ENCODE data around the gene DAGLA. TPM values are rescaled to one million over a fixed set of nuclear protein-coding genes. Genes with fewer than 3 reads are reported as not detected.
A peak's percentile ranks its signal among the peaks of the same experiment; 100 is the strongest.

The DAGLA gene
- total RNA-seq, 1 donor: 3.6 TPM

DNA sequence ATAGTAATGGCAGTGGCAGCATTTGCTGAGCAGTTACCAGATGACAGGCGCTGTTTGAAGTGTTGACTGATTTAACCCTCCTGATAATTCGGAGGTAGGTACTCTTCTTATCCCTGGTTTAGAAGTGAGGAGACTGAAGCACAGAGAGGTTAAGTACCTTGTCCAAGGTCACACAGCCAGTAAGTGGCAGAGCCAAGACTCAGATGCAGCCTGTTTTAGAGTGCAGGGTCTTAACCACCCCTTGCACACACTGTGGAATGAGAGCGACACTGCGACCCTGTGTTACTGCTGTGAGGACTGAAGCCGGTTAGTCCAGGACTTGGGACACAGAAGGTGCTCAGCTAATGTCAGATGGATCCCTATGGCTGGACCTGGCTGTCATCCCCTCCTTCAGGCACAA is 34.7 kb downstream of the DAGLA start:
- Histone ChIP-seq H3K36me3 (ENCODE audit: insufficient read depth, low read length) (no peaks in the 10 kb centered on the region), H3K27ac (ENCODE audit: low read depth, low read length) (no peak overlapping the region), H3K79me2 (ENCODE audit: insufficient read depth, low read length) (peaks cover 24% of the 10 kb centered on the region), H3K9me3 (ENCODE audit: low read depth, low read length) (no peaks in the 10 kb centered on the region), H3K4me3 (ENCODE audit: insufficient read depth, low read length) (no peak overlapping the region), H4K20me1 (ENCODE audit: insufficient read depth, low read length) (peaks cover 4% of the 10 kb centered on the region), H3K4me2 (ENCODE audit: insufficient read depth, low read length) (no peak overlapping the region), H3K4me1 (ENCODE audit: insufficient read depth, low read length) (peaks cover 19% of the 10 kb centered on the region), H2AFZ (ENCODE audit: low read length) (no peak overlapping the region), H3K27me3 (ENCODE audit: insufficient read depth, low read length) (no peaks in the 10 kb centered on the region)
- TF ChIP-seq, protein P1, sequence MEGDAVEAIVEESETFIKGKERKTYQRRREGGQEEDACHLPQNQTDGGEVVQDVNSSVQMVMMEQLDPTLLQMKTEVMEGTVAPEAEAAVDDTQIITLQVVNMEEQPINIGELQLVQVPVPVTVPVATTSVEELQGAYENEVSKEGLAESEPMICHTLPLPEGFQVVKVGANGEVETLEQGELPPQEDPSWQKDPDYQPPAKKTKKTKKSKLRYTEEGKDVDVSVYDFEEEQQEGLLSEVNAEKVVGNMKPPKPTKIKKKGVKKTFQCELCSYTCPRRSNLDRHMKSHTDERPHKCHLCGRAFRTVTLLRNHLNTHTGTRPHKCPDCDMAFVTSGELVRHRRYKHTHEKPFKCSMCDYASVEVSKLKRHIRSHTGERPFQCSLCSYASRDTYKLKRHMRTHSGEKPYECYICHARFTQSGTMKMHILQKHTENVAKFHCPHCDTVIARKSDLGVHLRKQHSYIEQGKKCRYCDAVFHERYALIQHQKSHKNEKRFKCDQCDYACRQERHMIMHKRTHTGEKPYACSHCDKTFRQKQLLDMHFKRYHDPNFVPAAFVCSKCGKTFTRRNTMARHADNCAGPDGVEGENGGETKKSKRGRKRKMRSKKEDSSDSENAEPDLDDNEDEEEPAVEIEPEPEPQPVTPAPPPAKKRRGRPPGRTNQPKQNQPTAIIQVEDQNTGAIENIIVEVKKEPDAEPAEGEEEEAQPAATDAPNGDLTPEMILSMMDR (IDR thresholded peaks at IDR 0.05; ENCODE audit: extremely low read depth, low read depth, low read length): no peak
- DNase-seq (ENCODE audit: insufficient read length, low spot score, missing footprints): no peak

DNA sequence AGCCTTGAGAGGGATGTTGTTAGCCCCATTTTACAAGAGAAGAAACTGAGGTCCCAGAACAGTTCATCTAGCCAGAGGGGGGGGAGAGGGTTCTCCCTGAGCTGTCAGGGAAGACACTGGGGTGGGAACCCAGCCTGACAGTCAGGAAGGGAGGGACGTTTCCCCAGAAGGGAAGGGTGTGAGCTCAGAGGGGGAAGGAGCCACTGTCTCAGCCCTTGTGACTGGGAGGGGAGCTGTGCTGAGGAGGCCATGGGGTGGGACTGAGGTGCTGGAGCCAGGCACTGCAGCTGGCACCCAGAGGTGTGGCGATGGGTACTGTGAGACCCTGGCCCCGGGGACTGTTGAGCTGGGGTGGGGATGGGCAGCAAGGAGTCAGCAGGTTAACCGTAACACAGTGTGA is 35.7 kb downstream of the DAGLA start:
- TF ChIP-seq, protein P1 (IDR thresholded peaks at IDR 0.05; ENCODE audit: extremely low read depth, low read depth, low read length): no peak
- no peak overlapping the region for H3K4me3 ChIP-seq (ENCODE audit: insufficient read depth, low read length)
- no peaks in the 10 kb centered on the region for H3K9me3 ChIP-seq (ENCODE audit: low read depth, low read length)
- peaks cover 24% of the 10 kb centered on the region for H3K79me2 ChIP-seq (ENCODE audit: insufficient read depth, low read length)
- H3K36me3 ChIP-seq (ENCODE audit: insufficient read depth, low read length): peaks cover 4% of the 10 kb centered on the region
- H3K27me3 ChIP-seq (ENCODE audit: insufficient read depth, low read length): no peaks in the 10 kb centered on the region
- no peak for DNase-seq (ENCODE audit: insufficient read length, low spot score, missing footprints)
- H4K20me1 ChIP-seq (ENCODE audit: insufficient read depth, low read length): no peaks in the 10 kb centered on the region
- no peak overlapping the region for H2AFZ ChIP-seq (ENCODE audit: low read length)
- no peak overlapping the region for H3K4me2 ChIP-seq (ENCODE audit: insufficient read depth, low read length)
- no peak overlapping the region for H3K27ac ChIP-seq (ENCODE audit: low read depth, low read length)
- peaks cover 19% of the 10 kb centered on the region for H3K4me1 ChIP-seq (ENCODE audit: insufficient read depth, low read length)

DNA sequence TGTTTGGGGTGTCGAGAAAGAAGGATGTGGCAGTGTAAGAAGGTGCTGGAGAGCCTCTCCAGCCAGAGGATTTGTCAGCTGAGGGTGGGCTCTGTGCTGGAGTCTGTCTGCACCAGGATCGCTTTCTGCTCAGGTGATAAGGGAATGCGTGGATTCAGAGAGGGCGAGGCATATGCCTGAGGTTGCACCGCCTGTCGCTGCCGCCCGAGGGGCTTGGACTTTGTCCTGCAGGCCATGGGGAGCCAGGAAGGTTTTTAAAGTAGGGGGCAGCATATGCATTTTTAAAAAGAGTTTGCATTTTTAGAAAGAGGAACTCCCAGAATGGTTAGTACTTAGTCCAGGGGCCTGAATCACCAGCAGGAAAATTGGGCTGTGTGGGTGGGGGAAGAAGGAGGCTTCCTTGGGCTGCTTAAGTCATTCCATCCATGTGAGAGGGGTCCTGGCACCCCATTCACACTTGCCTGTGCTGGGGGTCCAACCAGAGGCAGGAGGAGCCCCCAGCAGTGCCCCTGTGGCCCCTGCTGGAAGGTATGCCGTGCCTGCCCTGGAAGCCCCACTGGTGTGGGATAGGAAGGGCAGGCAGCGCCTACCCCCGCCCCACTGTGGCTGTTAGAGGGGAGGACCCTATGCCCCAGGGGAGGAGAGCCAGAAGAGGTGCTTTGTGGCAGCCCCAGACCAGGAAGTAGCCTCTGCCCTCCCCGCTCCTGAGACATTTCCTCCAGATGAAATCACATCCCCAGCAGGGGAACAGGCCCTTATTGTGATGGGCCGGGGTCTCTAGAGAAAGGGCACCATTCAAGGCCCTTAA is 36.5 kb downstream of the DAGLA start:
- Histone ChIP-seq H3K36me3 (ENCODE audit: insufficient read depth, low read length) (peaks cover 4% of the 10 kb centered on the region), H3K27ac (ENCODE audit: low read depth, low read length) (no peak overlapping the region), H3K4me2 (ENCODE audit: insufficient read depth, low read length) (no peak overlapping the region), H2AFZ (ENCODE audit: low read length) (no peak overlapping the region), H3K4me1 (ENCODE audit: insufficient read depth, low read length) (peaks cover 19% of the 10 kb centered on the region), H3K9me3 (ENCODE audit: low read depth, low read length) (no peaks in the 10 kb centered on the region), H3K4me3 (ENCODE audit: insufficient read depth, low read length) (no peak overlapping the region), H4K20me1 (ENCODE audit: insufficient read depth, low read length) (no peaks in the 10 kb centered on the region), H3K79me2 (ENCODE audit: insufficient read depth, low read length) (peaks cover 24% of the 10 kb centered on the region), H3K27me3 (ENCODE audit: insufficient read depth, low read length) (no peaks in the 10 kb centered on the region)
- no peak for DNase-seq (ENCODE audit: insufficient read length, low spot score, missing footprints)
- TF ChIP-seq, protein P1 (IDR thresholded peaks at IDR 0.05; ENCODE audit: extremely low read depth, low read depth, low read length): no peak

DNA sequence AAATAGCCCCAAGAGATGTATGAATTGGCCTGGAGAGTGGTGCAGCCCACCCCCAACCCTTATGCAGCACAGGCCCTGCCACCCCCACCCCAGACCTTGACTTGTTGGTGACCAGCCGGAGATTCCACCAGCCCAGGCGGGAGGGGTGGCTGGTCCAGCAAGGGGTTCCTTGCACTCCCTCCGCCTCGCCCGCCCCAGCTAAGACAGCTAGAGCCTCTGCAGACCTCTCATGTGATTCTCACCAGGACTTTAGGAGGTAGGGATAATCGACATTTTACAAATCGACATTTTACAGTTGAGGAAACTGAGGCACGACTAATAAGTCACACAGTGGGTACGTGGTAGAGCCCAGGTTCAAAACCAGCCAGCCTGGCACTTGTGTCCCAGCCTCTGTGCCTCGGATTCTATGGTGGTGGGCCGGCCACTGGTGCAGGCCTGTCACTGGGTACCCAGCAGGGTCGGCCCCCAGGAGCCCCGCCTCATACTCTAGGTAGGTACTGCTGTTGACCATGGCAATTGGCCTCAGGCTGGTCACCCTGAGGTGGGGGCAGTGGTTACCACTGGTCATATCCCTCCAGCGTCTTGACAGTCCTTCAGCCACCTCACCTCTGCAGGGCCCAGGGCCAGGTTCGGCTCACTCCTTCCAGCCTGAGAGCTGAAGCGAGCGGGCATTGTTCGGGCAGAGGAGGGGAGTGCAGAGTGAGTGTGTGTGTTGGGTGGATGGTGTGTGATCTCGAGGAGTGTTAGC is 37.3 kb downstream of the DAGLA start:
- Histone ChIP-seq H3K36me3 (ENCODE audit: insufficient read depth, low read length) (peaks cover 8% of the 10 kb centered on the region), H4K20me1 (ENCODE audit: insufficient read depth, low read length) (no peaks in the 10 kb centered on the region), H3K27ac (ENCODE audit: low read depth, low read length) (peak overlapping the region; percentile 50), H3K27me3 (ENCODE audit: insufficient read depth, low read length) (no peaks in the 10 kb centered on the region), H3K4me2 (ENCODE audit: insufficient read depth, low read length) (peak overlapping the region; percentile 75), H2AFZ (ENCODE audit: low read length) (no peak overlapping the region), H3K79me2 (ENCODE audit: insufficient read depth, low read length) (peaks cover 24% of the 10 kb centered on the region), H3K9me3 (ENCODE audit: low read depth, low read length) (no peaks in the 10 kb centered on the region), H3K4me1 (ENCODE audit: insufficient read depth, low read length) (peaks cover 19% of the 10 kb centered on the region), H3K4me3 (ENCODE audit: insufficient read depth, low read length) (peak overlapping the region; percentile 80)
- TF ChIP-seq, protein P1 (IDR thresholded peaks at IDR 0.05; ENCODE audit: extremely low read depth, low read depth, low read length): no peak
- no peak for DNase-seq (ENCODE audit: insufficient read length, low spot score, missing footprints)

Measured in osteoblast (primary cell).